Stimulated activated CD8-positive, alpha-beta memory T cell treated with anti-CD3 and anti-CD28 coated beads, Interleukin-7, amount 100 ng/mL, for 48 hours (primary cell): ENCODE results near the gene SLC25A26.

ENCODE experiments used
- DNase-seq, 2 donors: peaks; one replicate each; pipeline ENCODE4 v3.0.0-alpha.2; 2020; ENCODE audit warnings: low read depth in 1 of 2; ENCODE audit errors: extremely low read depth in 1 of 2

SLC25A26 gene

GRCh38 chr3:66394019-66394752 is 173.4 kb downstream of the SLC25A26 start:
- DNase-seq, result peak in 1 of 2 donors; percentile 29

GRCh38 chr3:66394753-66395249 is 174.0 kb downstream of the SLC25A26 start:
- DNase-seq, result no peak

- no peak for DNase-seq
Observed at GRCh38 chr3:66395635-66396034, 174.8 kb downstream of the SLC25A26 start.

GRCh38 chr3:66396161-66396760 is 175.5 kb downstream of the SLC25A26 start:
- no peak for DNase-seq

GRCh38 chr3:66396888-66397287 is 176.1 kb downstream of the SLC25A26 start:
- DNase-seq, result no peak

GRCh38 chr3:66397745-66398144 is 176.9 kb downstream of the SLC25A26 start:
- no peak for DNase-seq

GRCh38 chr3:66398228-66399025 is 177.6 kb downstream of the SLC25A26 start:
- DNase-seq, result no peak

- no peak for DNase-seq
Observed at GRCh38 chr3:66399529-66400232, 178.9 kb downstream of the SLC25A26 start.

GRCh38 chr3:66400411-66401156 is 179.8 kb downstream of the SLC25A26 start:
- no peak for DNase-seq

- no peak for DNase-seq
Observed at GRCh38 chr3:66401157-66401550, 180.4 kb downstream of the SLC25A26 start.

- DNase-seq, result no peak
Observed at GRCh38 chr3:66401675-66402491, 181.1 kb downstream of the SLC25A26 start.

GRCh38 chr3:66402596-66403290 is 181.9 kb downstream of the SLC25A26 start:
- DNase-seq, result no peak

GRCh38 chr3:66403323-66403990 is 182.7 kb downstream of the SLC25A26 start:
- no peak for DNase-seq

GRCh38 chr3:66404197-66404596 is 183.4 kb downstream of the SLC25A26 start:
- no peak for DNase-seq

- DNase-seq, result no peak
Observed at GRCh38 chr3:66404903-66405700, 184.3 kb downstream of the SLC25A26 start.

GRCh38 chr3:66405701-66406091 is 184.9 kb downstream of the SLC25A26 start:
- DNase-seq, result no peak

GRCh38 chr3:66406163-66406562 is 185.4 kb downstream of the SLC25A26 start:
- no peak for DNase-seq
